ENCODE results near the gene UBE3B. TPM values are rescaled to one million over a fixed set of nuclear protein-coding genes. Genes with fewer than 3 reads are reported as not detected.
A peak's percentile ranks its signal among the peaks of the same experiment; 100 is the strongest.

The UBE3B gene
- total RNA-seq, 1 experiment from 2014 or later, result 29.3 TPM

DNA sequence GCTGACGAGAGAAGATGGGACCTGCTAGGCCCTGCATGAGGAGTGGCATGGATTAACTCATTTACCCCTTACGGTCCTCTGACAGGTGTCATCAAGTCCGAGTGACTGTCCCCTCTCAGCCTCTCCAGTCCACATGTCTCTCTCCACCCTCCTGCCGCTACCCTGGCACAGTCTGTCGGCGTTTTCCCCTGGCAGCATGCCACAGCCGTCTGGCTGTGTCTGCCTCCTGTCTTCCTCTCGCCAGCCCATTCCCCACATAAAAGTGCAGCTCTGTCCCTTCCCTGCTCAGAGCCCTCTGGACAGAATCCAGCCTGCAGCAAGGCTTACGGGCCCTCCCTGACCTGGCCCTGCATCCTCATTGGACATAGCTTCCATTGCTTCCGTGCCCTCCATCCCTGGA is 45.6 kb downstream of the UBE3B start (continued):
- TF ChIP-seq, protein P1, sequence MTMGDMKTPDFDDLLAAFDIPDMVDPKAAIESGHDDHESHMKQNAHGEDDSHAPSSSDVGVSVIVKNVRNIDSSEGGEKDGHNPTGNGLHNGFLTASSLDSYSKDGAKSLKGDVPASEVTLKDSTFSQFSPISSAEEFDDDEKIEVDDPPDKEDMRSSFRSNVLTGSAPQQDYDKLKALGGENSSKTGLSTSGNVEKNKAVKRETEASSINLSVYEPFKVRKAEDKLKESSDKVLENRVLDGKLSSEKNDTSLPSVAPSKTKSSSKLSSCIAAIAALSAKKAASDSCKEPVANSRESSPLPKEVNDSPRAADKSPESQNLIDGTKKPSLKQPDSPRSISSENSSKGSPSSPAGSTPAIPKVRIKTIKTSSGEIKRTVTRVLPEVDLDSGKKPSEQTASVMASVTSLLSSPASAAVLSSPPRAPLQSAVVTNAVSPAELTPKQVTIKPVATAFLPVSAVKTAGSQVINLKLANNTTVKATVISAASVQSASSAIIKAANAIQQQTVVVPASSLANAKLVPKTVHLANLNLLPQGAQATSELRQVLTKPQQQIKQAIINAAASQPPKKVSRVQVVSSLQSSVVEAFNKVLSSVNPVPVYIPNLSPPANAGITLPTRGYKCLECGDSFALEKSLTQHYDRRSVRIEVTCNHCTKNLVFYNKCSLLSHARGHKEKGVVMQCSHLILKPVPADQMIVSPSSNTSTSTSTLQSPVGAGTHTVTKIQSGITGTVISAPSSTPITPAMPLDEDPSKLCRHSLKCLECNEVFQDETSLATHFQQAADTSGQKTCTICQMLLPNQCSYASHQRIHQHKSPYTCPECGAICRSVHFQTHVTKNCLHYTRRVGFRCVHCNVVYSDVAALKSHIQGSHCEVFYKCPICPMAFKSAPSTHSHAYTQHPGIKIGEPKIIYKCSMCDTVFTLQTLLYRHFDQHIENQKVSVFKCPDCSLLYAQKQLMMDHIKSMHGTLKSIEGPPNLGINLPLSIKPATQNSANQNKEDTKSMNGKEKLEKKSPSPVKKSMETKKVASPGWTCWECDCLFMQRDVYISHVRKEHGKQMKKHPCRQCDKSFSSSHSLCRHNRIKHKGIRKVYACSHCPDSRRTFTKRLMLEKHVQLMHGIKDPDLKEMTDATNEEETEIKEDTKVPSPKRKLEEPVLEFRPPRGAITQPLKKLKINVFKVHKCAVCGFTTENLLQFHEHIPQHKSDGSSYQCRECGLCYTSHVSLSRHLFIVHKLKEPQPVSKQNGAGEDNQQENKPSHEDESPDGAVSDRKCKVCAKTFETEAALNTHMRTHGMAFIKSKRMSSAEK (CRISPR knock-in tag; IDR thresholded peaks at IDR 0.05; ENCODE audit: borderline replicate concordance), result no peak
- TF ChIP-seq FOXK1 (CRISPR knock-in tag; IDR thresholded peaks at IDR 0.05) (no peak), ZNF416 (CRISPR knock-in tag; IDR thresholded peaks at IDR 0.05) (no peak), MYBL2 (CRISPR knock-in tag; IDR thresholded peaks at IDR 0.05) (no peak), NFATC4 (CRISPR knock-in tag; IDR thresholded peaks at IDR 0.05) (no peak)
- TF ChIP-seq, protein P2, sequence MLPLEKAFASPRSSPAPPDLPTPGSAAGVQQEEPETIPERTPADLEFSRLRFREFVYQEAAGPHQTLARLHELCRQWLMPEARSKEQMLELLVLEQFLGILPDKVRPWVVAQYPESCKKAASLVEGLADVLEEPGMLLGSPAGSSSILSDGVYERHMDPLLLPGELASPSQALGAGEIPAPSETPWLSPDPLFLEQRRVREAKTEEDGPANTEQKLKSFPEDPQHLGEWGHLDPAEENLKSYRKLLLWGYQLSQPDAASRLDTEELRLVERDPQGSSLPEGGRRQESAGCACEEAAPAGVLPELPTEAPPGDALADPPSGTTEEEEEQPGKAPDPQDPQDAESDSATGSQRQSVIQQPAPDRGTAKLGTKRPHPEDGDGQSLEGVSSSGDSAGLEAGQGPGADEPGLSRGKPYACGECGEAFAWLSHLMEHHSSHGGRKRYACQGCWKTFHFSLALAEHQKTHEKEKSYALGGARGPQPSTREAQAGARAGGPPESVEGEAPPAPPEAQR (CRISPR knock-in tag; IDR thresholded peaks at IDR 0.05), result no peak
- TF ChIP-seq, protein P3, sequence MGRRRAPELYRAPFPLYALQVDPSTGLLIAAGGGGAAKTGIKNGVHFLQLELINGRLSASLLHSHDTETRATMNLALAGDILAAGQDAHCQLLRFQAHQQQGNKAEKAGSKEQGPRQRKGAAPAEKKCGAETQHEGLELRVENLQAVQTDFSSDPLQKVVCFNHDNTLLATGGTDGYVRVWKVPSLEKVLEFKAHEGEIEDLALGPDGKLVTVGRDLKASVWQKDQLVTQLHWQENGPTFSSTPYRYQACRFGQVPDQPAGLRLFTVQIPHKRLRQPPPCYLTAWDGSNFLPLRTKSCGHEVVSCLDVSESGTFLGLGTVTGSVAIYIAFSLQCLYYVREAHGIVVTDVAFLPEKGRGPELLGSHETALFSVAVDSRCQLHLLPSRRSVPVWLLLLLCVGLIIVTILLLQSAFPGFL (CRISPR knock-in tag; IDR thresholded peaks at IDR 0.05; ENCODE audit: borderline replicate concordance), result no peak

DNA sequence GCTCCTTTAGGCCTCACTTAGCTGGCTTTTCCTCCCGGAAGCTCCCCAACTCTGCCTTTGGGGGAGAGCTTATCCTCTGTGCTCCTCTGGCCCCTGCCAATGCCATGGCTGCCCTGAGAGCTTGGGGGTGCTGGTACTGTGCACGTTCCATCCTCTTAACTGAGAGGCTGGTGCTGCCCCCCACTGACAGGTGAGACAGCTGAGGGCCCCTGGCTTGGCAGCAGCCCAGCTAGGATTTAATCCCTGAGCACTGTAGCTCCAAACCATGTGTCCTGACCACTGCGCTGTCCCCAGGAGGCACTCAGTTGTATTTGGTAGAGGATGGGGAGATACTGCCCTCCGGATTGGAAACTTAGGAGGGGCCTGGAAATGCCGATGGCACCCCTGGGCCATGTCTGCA is 46.1 kb downstream of the UBE3B start:
- TF ChIP-seq, protein P4, sequence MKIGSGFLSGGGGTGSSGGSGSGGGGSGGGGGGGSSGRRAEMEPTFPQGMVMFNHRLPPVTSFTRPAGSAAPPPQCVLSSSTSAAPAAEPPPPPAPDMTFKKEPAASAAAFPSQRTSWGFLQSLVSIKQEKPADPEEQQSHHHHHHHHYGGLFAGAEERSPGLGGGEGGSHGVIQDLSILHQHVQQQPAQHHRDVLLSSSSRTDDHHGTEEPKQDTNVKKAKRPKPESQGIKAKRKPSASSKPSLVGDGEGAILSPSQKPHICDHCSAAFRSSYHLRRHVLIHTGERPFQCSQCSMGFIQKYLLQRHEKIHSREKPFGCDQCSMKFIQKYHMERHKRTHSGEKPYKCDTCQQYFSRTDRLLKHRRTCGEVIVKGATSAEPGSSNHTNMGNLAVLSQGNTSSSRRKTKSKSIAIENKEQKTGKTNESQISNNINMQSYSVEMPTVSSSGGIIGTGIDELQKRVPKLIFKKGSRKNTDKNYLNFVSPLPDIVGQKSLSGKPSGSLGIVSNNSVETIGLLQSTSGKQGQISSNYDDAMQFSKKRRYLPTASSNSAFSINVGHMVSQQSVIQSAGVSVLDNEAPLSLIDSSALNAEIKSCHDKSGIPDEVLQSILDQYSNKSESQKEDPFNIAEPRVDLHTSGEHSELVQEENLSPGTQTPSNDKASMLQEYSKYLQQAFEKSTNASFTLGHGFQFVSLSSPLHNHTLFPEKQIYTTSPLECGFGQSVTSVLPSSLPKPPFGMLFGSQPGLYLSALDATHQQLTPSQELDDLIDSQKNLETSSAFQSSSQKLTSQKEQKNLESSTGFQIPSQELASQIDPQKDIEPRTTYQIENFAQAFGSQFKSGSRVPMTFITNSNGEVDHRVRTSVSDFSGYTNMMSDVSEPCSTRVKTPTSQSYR (CRISPR knock-in tag; IDR thresholded peaks at IDR 0.05), result no peak
- no peaks in the 10 kb centered on the region for H3K27me3 Mint-ChIP-seq (ENCODE audit: low read depth)
- ChIA-PET POLR2A (no interaction called here), CTCF (interaction anchor here (0.6 to 2.2 kb wide), 5 partner anchors 90 to 721 kb away, joined by 3 to 9 read pairs (median 4); no protein-coding TSS in a partner anchor)
- no peak overlapping the region for H3K4me3 Mint-ChIP-seq
- H3K4me1 Mint-ChIP-seq, result peaks cover 6% of the 10 kb centered on the region
- peaks cover 27% of the 10 kb centered on the region for H3K36me3 Mint-ChIP-seq
- ATAC-seq (no peak), DNase-seq (ENCODE audit: low spot score) (no peak)
- no peaks in the 10 kb centered on the region for H3K9me3 Mint-ChIP-seq
- H3K27ac Mint-ChIP-seq, result no peak overlapping the region

DNA sequence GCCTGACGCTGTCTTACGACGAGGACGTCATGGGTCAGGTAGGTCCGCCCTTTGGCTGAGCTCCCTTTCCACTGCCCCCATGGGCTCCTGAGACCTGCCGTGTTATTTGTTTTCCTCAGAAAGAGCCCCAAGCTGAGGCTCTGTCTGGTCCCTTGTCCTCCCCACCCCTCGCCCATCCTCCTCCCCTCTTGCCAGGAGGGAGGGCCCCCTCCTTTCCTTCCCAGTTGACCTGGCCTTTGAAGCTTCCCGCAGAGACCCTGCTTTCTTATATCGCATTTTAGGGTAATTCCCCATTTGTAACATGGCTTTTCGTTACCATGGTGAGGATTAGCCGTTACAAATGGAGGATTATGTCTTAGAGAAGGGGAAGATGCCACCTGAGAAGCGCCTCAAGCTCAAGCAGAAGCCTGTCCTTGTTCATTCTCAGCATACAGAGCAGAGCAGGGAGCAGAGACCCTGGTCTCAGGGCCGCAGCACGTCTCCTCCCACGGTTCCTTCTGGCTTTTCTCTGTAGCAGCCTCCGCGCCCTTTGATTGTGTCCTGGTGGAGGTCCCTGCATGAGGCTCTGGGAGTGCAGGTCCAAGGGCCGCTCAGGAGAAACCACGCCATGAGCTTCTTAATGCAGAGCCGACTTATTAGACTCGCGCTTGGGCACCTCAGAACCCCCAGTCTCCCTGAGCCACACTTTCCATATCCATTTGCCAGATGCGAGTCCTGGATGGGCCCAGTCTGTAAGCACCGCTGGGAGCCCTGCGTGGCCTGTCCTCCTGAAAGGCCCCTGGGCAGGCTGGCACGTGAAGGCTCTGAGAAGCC is 47.2 kb downstream of the UBE3B start:
- ChIA-PET POLR2A (no interaction called here), CTCF (interaction anchor here (1.1 to 2.2 kb wide), 2 partner anchors 92 to 97 kb away, joined by 4 to 9 read pairs; no protein-coding TSS in a partner anchor)
- Mint-ChIP-seq H3K9me3 (no peaks in the 10 kb centered on the region), H3K27ac (peak overlapping the region; percentile 36; the same call in 1 of the 2 replicates), H3K36me3 (peaks cover 27% of the 10 kb centered on the region), H3K4me3 (no peak overlapping the region), H3K27me3 (ENCODE audit: low read depth) (no peaks in the 10 kb centered on the region), H3K4me1 (peaks cover 2% of the 10 kb centered on the region)
- ATAC-seq (no peak), DNase-seq (ENCODE audit: low spot score) (no peak)
- TF ChIP-seq, protein P5, sequence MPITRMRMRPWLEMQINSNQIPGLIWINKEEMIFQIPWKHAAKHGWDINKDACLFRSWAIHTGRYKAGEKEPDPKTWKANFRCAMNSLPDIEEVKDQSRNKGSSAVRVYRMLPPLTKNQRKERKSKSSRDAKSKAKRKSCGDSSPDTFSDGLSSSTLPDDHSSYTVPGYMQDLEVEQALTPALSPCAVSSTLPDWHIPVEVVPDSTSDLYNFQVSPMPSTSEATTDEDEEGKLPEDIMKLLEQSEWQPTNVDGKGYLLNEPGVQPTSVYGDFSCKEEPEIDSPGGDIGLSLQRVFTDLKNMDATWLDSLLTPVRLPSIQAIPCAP (CRISPR knock-in tag; IDR thresholded peaks at IDR 0.05), result no peak
- TF ChIP-seq RORB (CRISPR knock-in tag; IDR thresholded peaks at IDR 0.05) (no peak), IRF2 (CRISPR knock-in tag; IDR thresholded peaks at IDR 0.05; ENCODE audit: borderline replicate concordance, low read depth) (no peak)
- TF ChIP-seq, protein P6, sequence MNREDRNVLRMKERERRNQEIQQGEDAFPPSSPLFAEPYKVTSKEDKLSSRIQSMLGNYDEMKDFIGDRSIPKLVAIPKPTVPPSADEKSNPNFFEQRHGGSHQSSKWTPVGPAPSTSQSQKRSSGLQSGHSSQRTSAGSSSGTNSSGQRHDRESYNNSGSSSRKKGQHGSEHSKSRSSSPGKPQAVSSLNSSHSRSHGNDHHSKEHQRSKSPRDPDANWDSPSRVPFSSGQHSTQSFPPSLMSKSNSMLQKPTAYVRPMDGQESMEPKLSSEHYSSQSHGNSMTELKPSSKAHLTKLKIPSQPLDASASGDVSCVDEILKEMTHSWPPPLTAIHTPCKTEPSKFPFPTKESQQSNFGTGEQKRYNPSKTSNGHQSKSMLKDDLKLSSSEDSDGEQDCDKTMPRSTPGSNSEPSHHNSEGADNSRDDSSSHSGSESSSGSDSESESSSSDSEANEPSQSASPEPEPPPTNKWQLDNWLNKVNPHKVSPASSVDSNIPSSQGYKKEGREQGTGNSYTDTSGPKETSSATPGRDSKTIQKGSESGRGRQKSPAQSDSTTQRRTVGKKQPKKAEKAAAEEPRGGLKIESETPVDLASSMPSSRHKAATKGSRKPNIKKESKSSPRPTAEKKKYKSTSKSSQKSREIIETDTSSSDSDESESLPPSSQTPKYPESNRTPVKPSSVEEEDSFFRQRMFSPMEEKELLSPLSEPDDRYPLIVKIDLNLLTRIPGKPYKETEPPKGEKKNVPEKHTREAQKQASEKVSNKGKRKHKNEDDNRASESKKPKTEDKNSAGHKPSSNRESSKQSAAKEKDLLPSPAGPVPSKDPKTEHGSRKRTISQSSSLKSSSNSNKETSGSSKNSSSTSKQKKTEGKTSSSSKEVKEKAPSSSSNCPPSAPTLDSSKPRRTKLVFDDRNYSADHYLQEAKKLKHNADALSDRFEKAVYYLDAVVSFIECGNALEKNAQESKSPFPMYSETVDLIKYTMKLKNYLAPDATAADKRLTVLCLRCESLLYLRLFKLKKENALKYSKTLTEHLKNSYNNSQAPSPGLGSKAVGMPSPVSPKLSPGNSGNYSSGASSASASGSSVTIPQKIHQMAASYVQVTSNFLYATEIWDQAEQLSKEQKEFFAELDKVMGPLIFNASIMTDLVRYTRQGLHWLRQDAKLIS (CRISPR knock-in tag; IDR thresholded peaks at IDR 0.05; ENCODE audit: borderline replicate concordance), result no peak
- TF ChIP-seq, protein P7, sequence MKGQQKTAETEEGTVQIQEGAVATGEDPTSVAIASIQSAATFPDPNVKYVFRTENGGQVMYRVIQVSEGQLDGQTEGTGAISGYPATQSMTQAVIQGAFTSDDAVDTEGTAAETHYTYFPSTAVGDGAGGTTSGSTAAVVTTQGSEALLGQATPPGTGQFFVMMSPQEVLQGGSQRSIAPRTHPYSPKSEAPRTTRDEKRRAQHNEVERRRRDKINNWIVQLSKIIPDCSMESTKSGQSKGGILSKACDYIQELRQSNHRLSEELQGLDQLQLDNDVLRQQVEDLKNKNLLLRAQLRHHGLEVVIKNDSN (CRISPR knock-in tag; IDR thresholded peaks at IDR 0.05), result no peak
- TF ChIP-seq, protein P8, sequence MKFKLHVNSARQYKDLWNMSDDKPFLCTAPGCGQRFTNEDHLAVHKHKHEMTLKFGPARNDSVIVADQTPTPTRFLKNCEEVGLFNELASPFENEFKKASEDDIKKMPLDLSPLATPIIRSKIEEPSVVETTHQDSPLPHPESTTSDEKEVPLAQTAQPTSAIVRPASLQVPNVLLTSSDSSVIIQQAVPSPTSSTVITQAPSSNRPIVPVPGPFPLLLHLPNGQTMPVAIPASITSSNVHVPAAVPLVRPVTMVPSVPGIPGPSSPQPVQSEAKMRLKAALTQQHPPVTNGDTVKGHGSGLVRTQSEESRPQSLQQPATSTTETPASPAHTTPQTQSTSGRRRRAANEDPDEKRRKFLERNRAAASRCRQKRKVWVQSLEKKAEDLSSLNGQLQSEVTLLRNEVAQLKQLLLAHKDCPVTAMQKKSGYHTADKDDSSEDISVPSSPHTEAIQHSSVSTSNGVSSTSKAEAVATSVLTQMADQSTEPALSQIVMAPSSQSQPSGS (CRISPR knock-in tag; IDR thresholded peaks at IDR 0.05; ENCODE audit: borderline replicate concordance, low read depth), result no peak
